GM12878 (cell line): ENCODE measurements around the gene PDE7B. TPM values are rescaled to one million over a fixed set of nuclear protein-coding genes. Genes with fewer than 3 reads are reported as not detected.

Experiments used
- ATAC-seq: fragments of 200-7000 bp; cut with Tn5 transposase; 3 replicates; pipeline ENCODE4 v1.9.1; 2020; ENCODE audit warnings: mild to moderate bottlenecking, moderate library complexity
- BruUV-seq: library from RNA; stranded (reverse); fragments of 400-500 nt; replicated peaks from 2 replicates; lab custom pipeline; 2021; lab: Mats Ljungman, UMichigan
- CTCF ChIA-PET: fragments of 300-600 bp; sonication (Branson Sonifier 250); formaldehyde crosslinking; extraction: SDS; loops from one replicate; lab custom pipeline; 2021; ENCODE audit warnings: inconsistent platforms; lab: Yijun Ruan, JAX
- POLR2A ChIA-PET: fragments of 350-600 bp; formaldehyde crosslinking; extraction: SDS; loops from one replicate; lab custom pipeline; 2021; ENCODE audit warnings: inconsistent platforms; lab: Charles Lee
- RAD21 ChIA-PET: fragments of 300-600 bp; sonication (Branson Sonifier 250); formaldehyde crosslinking; loops from one replicate; lab custom pipeline; 2023; ENCODE audit warnings: antibody characterized with exemption; ENCODE audit not compliant: unreplicated experiment; lab: Charles Lee
- SMC1A ChIA-PET: fragments of 300-600 bp; sonication (Branson Sonifier 250); formaldehyde crosslinking; loops from one replicate; lab custom pipeline; 2023; ENCODE audit not compliant: unreplicated experiment, uncharacterized antibody; lab: Charles Lee
- DNase-seq: peaks from one replicate; pipeline ENCODE4 v3.0.0-alpha.2; 2011; ENCODE audit warnings: low read depth, low spot score
- FAIRE-seq: peaks from 3 replicates; lab custom pipeline; 2011; peaks lifted over from hg19 to GRCh38; lab: Jason Lieb, UNC
- H2AFZ ChIP-seq: 2 replicates; pipeline ENCODE4 v1.6.0; 2011; ENCODE audit warnings: low read depth, low read length, control low read depth; ENCODE audit not compliant: control insufficient read depth
- H3K27ac ChIP-seq: 2 replicates; pipeline ENCODE4 v1.5.1; 2011; ENCODE audit warnings: control low read depth; ENCODE audit not compliant: control insufficient read depth, insufficient read depth
- H3K27me3 ChIP-seq, 2 experiments: replicated peaks in 1 of 2; 2 replicates each; pipeline versions ENCODE4 v1.6.0 to v1.6.1; 2011; ENCODE audit warnings: low read length in 1 of 2; ENCODE audit not compliant: control insufficient read depth in 2 of 2, insufficient read depth in 2 of 2
- H3K36me3 ChIP-seq, 2 experiments: 2 replicates each; pipeline ENCODE4 v1.5.1; 2011; ENCODE audit warnings: low read length in 1 of 2; ENCODE audit not compliant: control insufficient read depth in 2 of 2, insufficient read depth in 2 of 2
- H3K4me1 ChIP-seq: 2 replicates; pipeline ENCODE4 v1.6.1; 2011; ENCODE audit warnings: mild to moderate bottlenecking, low read length, moderate library complexity, mixed read lengths; ENCODE audit not compliant: control insufficient read depth, insufficient read depth
- H3K4me2 ChIP-seq: 2 replicates; pipeline ENCODE4 v1.6.0; 2011; ENCODE audit warnings: control low read depth; ENCODE audit not compliant: control insufficient read depth, insufficient read depth
- H3K4me3 ChIP-seq: fragments of 200-600 bp; sonication (generic); 2 replicates; pipeline ENCODE4 v1.5.1; 2016
- H3K79me2 ChIP-seq: 2 replicates; pipeline ENCODE4 v1.6.0; 2011; ENCODE audit warnings: low read length; ENCODE audit not compliant: control insufficient read depth, insufficient read depth
- H3K9ac ChIP-seq: 2 replicates; pipeline ENCODE4 v1.8.0; 2011; ENCODE audit warnings: low read length, control low read depth, mixed read lengths; ENCODE audit not compliant: control insufficient read depth, insufficient read depth
- H3K9me3 ChIP-seq: replicated peaks from 3 replicates; pipeline ENCODE4 v1.5.1; 2011; ENCODE audit warnings: mild to moderate bottlenecking, low read length; ENCODE audit not compliant: control insufficient read depth, insufficient read depth
- H4K20me1 ChIP-seq: 2 replicates; pipeline ENCODE4 v1.6.0; 2011; ENCODE audit not compliant: control insufficient read depth, insufficient read depth
- CREB1 ChIP-seq: IDR thresholded peaks from 2 replicates; pipeline ENCODE4 v1.6.1; 2012; ENCODE audit warnings: low read depth, mild to moderate bottlenecking, inconsistent platforms
- ESRRA ChIP-seq: IDR thresholded peaks from 2 replicates; pipeline ENCODE4 v1.6.1; 2012; ENCODE audit warnings: mild to moderate bottlenecking, low read length, improper control_type of control experiment
- EZH2 ChIP-seq: IDR thresholded peaks from 2 replicates; pipeline ENCODE4 v1.6.1; 2012; ENCODE audit warnings: low read depth, mild to moderate bottlenecking, control low read depth, inconsistent platforms, low read length, borderline replicate concordance; ENCODE audit not compliant: control insufficient read depth
- MEF2A ChIP-seq: IDR thresholded peaks from 2 replicates; pipeline ENCODE4 v1.6.1; 2011; ENCODE audit warnings: low read depth, mild to moderate bottlenecking, low read length, moderate library complexity; ENCODE audit not compliant: insufficient read depth
- POLR2A ChIP-seq: IDR thresholded peaks from 2 replicates; pipeline ENCODE4 v1.6.1; 2011; ENCODE audit warnings: low read depth, mild to moderate bottlenecking, low read length
- POLR2AphosphoS2 ChIP-seq: IDR thresholded peaks from 2 replicates; pipeline ENCODE4 v1.6.1; 2011; ENCODE audit warnings: low read depth, mild to moderate bottlenecking, low read length, improper control_type of control experiment, moderate library complexity
- RAD21 ChIP-seq: IDR thresholded peaks from 2 replicates; pipeline ENCODE4 v1.6.1; 2011; ENCODE audit warnings: mild to moderate bottlenecking, low read depth, low read length, moderate library complexity; ENCODE audit not compliant: insufficient read depth
- RCOR1 ChIP-seq: conservative IDR thresholded peaks from 2 replicates; pipeline ENCODE4 v1.6.1; 2012; ENCODE audit warnings: low read depth, low read length, improper control_type of control experiment
- SREBF2 ChIP-seq: IDR thresholded peaks from 2 replicates; pipeline ENCODE4 v1.6.1; 2012; ENCODE audit warnings: mild to moderate bottlenecking, low read length
- YBX1 ChIP-seq: fragments of 450-650 bp; IDR thresholded peaks from 2 replicates; pipeline ENCODE4 v1.6.1; 2016; ENCODE audit warnings: antibody characterized with exemption
- ZBED1 ChIP-seq: IDR thresholded peaks from 2 replicates; pipeline ENCODE4 v1.6.1; 2016; ENCODE audit warnings: borderline replicate concordance
- WGBS: methylation state at CpG from one replicate; pipeline ENCODE4 v1.1.6; 2016; ENCODE audit warnings: low lambda C conversion rate; ENCODE audit not compliant: insufficient replicate concordance, insufficient coverage; ENCODE audit errors: missing lambda C conversion rate; 5-methylcytosine and 5-hydroxymethylcytosine counted together
- in situ Hi-C: fragments of 300-500 bp; cut with MboI; formaldehyde crosslinking; loops from 9 replicates; pipeline ENCODE4 v1.14.3; 2018; ENCODE audit warnings: mixed read lengths
- intact Hi-C: fragments of 100-400 bp; cut with micrococcal nuclease; formaldehyde crosslinking; loops from one replicate; pipeline ENCODE4 v1.14.2; 2022; ENCODE audit not compliant: unreplicated experiment
- polyA plus RNA-seq, 11 experiments: library from polyadenylated mRNA; depleted of rRNA in 4 of 11; unstranded in 6 of 11; stranded (reverse) in 5 of 11; fragments of >200 nt; fragmentation: Nextera tagmentation in 4 of 11; fragmentation: Illumina TruSeq in 1 of 11; extraction: Ambion mirVana in 4 of 11; extraction: Trizol in 1 of 11; gene quantifications; 1 replicate in 1 of 11; 2 replicates in 10 of 11; pipeline versions ENCODE4 v1.2.1 to v1.2.3, GENCODE V29; 2011 to 2016; ENCODE audit warnings: inconsistent platforms in 2 of 11, missing spikeins in 2 of 11, low read depth in 1 of 11
- total RNA-seq, 4 experiments: library from RNA; depleted of rRNA in 3 of 4; stranded (reverse); fragments of >200 nt in 3 of 4; fragmentation: Illumina TruSeq in 1 of 4; extraction: Trizol in 1 of 4; gene quantifications; 2 replicates each; pipeline versions ENCODE4 v1.2.1 to v1.2.3, GENCODE V29; 2013 to 2021

The PDE7B gene
- total and polyA plus RNA-seq, 10 of the 15 experiments (the other 5 are each of a cell fraction or from before 2014, with no cell fraction given) = not detected

DNA sequence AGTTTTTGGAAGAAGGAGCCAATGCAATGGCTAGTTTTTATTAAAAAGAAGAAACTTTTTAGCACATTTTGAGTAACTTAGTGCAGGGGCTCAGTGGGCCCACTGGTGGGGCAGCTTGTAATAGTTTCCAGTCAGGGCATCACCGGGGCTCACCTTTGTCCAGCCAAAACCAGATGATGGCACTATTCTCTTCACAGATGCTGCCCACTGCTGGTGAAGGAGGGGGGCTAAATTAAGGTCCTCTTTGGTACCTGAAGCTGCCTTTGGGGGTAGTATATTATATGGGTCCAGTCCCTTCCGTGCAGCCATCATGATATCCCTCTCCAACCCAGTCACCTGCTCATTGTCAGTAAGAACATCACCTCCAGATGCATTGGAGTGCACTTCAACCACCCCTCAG is 182.9 kb downstream of the PDE7B start:
- in situ Hi-C loops = no loop called here
- SMC1A ChIA-PET = no interaction called here
- Histone ChIP-seq H3K4me2 (no peak overlapping the region), H3K27ac (no peak overlapping the region), H3K9me3 (no peaks in the 10 kb centered on the region), H3K4me1 (no peaks in the 10 kb centered on the region), H3K79me2 (no peaks in the 10 kb centered on the region), H3K9ac (no peak overlapping the region), H2AFZ (no peak overlapping the region), H3K27me3 (no peaks in the 10 kb centered on the region; a peak in 2 of 4 replicates), H3K4me3 (no peak overlapping the region), H3K36me3 (no peaks in the 10 kb centered on the region), H4K20me1 (no peaks in the 10 kb centered on the region)
- FAIRE-seq (no peak), ATAC-seq (no peak), DNase-seq (no peak)
- TF ChIP-seq CREB1 (no peak), YBX1 (no peak), POLR2AphosphoS2 (no peak), RCOR1 (no peak), ESRRA (no peak), RAD21 (no peak), ZBED1 (no peak), MEF2A (no peak), POLR2A (no peak), EZH2 (no peak), SREBF2 (no peak)
- POLR2A ChIA-PET = no interaction called here
- RAD21 ChIA-PET = no interaction called here
- intact Hi-C loops = loop anchor here (10.0 kb wide), 1 partner anchor 280 kb away; no protein-coding TSS in a partner anchor
- WGBS = 8% methylated on average over 1 of the region's 2 CpGs
- CTCF ChIA-PET = no interaction called here
- no TSS peak for BruUV-seq
